SU-DHL-6 (cell line): ENCODE data around the gene SLC9A9.

Experiments used
- EZH2phosphoT487 ChIP-seq: fragments of 200-600 bp; sonication (generic), shearing (Covaris generic); conservative IDR thresholded peaks from 2 replicates; pipeline ENCODE4 v1.6.1; 2018; ENCODE audit warnings: mild to moderate bottlenecking, antibody characterized with exemption, low read length, moderate library complexity, mixed read lengths
- TF ChIP-seq, protein P1 (sequence below): fragments of 200-600 bp; sonication (generic); IDR thresholded peaks from one replicate; pipeline ENCODE4 v1.5.1; 2017; ENCODE audit warnings: antibody characterized with exemption, mild to moderate bottlenecking, low read length, moderate library complexity; ENCODE audit not compliant: insufficient read depth, poor library complexity, severe bottlenecking

DNA sequence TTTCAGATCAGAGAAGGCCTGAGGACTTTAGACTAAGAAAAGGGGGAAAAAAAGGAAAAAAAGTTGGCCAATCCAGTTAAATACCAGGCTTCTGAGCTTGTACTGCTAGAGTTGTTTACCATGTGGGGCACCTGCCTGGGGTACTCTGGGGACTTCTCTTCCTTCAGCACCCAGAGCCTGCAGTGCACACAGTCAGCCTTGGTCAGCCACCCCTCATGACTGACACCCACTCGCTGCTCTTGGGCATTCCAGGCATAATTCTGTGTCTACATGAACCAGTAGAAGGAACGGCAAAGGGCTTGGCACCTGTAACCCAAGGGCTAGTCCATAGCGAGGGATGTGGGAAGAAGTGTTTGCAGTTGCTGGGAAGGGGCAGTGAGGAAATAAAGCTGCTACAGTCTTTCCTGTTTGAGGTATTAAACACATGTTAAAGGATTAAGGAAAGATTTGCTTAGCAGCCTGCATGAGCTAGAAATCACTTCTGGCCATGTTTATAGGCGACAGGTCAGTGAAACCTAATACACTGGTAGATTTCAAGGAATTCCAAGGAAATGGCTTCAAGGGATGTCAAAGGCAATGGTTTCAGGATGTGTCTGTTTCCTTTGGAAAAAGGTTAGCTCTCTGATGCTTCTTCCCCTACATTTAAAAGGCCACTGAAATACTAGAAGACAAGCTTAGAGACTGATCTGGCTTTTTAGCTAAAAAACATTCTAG, 496.2 kb downstream of the SLC9A9 start:
- TF ChIP-seq EZH2phosphoT487 = no peak
- TF ChIP-seq, protein P1, sequence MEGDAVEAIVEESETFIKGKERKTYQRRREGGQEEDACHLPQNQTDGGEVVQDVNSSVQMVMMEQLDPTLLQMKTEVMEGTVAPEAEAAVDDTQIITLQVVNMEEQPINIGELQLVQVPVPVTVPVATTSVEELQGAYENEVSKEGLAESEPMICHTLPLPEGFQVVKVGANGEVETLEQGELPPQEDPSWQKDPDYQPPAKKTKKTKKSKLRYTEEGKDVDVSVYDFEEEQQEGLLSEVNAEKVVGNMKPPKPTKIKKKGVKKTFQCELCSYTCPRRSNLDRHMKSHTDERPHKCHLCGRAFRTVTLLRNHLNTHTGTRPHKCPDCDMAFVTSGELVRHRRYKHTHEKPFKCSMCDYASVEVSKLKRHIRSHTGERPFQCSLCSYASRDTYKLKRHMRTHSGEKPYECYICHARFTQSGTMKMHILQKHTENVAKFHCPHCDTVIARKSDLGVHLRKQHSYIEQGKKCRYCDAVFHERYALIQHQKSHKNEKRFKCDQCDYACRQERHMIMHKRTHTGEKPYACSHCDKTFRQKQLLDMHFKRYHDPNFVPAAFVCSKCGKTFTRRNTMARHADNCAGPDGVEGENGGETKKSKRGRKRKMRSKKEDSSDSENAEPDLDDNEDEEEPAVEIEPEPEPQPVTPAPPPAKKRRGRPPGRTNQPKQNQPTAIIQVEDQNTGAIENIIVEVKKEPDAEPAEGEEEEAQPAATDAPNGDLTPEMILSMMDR = no peak
